Neural progenitor cell (in vitro differentiated cells): ENCODE results near the gene MED14.

Experiments
- EZH2 ChIP-seq: fragments of 200-600 bp; sonication (generic); IDR thresholded peaks from 2 replicates; pipeline ENCODE4 v1.6.1; 2017; ENCODE audit warnings: antibody characterized with exemption, mild to moderate bottlenecking, moderate library complexity
- EZH2phosphoT487 ChIP-seq: fragments of 200-600 bp; sonication (generic); IDR thresholded peaks from 2 replicates; pipeline ENCODE4 v1.6.1; 2017; ENCODE audit warnings: antibody characterized with exemption
- TF ChIP-seq, protein P1 (sequence below): fragments of 200-600 bp; sonication (generic); IDR thresholded peaks from 2 replicates; pipeline ENCODE4 v1.5.1; 2017; ENCODE audit warnings: antibody characterized with exemption, mild to moderate bottlenecking

DNA sequence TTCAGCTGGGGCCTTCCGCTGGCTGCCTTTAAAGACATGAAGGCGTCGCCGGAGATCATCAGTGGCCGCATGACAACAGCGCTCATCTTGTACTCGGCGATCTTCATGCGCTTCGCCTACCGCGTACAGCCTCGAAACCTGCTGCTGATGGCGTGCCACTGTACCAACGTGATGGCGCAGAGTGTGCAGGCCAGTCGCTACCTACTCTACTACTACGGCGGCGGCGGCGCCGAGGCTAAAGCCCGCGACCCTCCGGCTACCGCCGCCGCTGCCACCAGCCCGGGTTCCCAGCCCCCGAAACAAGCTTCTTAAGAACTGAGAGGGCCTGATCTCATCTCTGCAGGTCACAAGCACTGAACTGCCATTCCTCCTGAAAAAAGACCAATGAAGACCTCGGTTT is 111.7 kb downstream of the MED14 start:
- no peak for TF ChIP-seq EZH2
- TF ChIP-seq, protein P1, sequence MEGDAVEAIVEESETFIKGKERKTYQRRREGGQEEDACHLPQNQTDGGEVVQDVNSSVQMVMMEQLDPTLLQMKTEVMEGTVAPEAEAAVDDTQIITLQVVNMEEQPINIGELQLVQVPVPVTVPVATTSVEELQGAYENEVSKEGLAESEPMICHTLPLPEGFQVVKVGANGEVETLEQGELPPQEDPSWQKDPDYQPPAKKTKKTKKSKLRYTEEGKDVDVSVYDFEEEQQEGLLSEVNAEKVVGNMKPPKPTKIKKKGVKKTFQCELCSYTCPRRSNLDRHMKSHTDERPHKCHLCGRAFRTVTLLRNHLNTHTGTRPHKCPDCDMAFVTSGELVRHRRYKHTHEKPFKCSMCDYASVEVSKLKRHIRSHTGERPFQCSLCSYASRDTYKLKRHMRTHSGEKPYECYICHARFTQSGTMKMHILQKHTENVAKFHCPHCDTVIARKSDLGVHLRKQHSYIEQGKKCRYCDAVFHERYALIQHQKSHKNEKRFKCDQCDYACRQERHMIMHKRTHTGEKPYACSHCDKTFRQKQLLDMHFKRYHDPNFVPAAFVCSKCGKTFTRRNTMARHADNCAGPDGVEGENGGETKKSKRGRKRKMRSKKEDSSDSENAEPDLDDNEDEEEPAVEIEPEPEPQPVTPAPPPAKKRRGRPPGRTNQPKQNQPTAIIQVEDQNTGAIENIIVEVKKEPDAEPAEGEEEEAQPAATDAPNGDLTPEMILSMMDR: no peak
- no peak for TF ChIP-seq EZH2phosphoT487
